HG03432 (cell line): ENCODE data around the gene PRKX.
A peak's percentile ranks its signal among the peaks of the same experiment; 100 is the strongest.
"Not testable (repeated sequence)": the region's sequence is repeated elsewhere in the genome, so short reads cannot be mapped to it uniquely, and the experiment has no call there.

Source experiments
- ATAC-seq: cut with Tn5 transposase; IDR thresholded peaks from one replicate; pipeline ENCODE4 v1.9.1; 2021; ENCODE audit warnings: mild to moderate bottlenecking, moderate library complexity; ENCODE audit not compliant: unreplicated experiment

The PRKX gene

DNA sequence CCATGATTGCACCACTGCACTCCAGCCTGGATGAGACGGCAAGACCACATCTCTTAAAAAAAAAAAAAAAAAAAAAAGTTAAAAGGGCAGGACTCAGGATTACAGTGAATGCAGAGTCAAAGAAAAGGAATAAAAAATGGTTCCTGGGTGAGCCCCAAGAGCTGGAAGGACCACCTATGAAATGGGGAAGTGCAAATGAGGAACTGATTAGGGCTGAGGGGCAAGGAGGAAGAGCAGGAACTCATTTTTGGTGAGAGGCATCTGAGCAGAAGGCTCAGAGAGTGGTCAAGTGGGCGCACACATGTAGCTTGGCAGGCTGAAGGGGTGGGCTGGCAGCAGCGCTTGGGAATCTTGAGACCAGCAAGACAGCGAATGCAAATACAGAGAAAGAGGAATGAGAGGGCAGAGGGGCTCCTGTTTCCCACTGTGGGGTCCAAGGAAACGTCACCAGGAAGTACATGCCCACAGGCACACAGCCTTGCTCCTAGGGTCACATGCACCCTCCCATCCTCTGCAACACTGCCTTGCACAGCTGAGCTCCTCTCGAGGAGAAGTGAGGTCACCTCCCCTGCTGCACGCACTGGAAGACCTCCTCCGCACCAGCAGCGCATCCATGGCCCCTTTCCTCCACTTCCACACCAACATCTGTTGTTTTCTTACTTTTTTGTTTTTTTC lies 49.7 kb downstream of the PRKX start:
- not testable (repeated sequence) for ATAC-seq

DNA sequence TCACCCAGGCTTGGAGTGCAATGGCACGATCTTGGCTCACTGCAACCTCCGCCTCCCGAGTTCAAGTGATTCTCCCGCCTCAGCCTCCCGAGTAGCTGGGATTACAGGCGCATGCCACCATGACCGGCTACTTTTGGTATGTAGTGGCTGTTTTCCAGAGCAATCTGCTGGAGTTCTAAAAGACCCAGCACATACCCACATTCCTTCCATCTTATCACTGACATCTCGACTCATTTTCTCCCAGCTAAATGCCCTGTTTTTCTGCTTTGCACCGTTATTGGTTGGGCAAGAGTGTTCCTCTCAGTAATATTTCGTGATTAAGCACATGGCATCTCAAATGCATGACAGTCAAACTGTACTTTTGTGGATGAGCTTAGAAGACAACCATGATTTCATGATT lies 53.7 kb downstream of the PRKX start:
- ATAC-seq = no peak

DNA sequence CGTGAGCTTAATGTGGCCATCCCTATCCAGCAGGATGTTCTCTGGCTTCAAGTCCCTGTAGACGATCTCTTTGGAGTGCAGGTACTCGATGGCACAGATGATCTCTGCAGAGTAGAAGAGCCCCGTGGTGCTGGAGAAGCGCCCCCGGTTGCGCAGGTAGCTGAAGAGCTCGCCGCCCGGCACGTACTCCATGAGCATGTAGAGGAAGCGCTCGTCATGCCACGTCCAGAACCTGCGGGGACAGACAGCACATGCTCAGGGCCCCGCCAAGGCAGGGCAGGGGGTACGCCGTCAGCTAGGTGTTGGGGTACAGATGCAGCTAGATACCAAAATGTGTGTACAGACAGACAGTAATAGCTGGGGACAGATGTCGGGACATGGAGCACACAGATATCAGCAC lies 58.3 kb downstream of the PRKX start:
- ATAC-seq = no peak

DNA sequence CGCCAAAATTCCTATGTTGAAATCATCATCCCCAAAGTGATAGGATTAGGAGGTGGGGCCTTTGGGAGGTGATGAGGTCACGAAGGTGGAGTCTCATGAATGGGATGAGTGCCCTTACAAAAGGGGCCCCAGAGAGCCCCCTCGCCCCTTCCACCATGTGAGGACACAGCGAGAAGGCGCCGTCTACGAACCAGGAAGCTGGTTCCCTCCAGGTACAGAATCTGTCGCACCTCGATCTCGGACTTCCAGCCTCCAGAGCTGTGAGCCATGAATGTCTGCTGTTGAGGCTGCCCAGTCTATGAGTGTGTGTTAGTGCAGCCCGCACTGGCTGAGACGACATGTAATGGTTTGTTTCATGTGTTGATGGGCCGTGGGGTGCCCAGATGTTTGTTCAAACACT lies 60.3 kb downstream of the PRKX start:
- ATAC-seq = no peak

DNA sequence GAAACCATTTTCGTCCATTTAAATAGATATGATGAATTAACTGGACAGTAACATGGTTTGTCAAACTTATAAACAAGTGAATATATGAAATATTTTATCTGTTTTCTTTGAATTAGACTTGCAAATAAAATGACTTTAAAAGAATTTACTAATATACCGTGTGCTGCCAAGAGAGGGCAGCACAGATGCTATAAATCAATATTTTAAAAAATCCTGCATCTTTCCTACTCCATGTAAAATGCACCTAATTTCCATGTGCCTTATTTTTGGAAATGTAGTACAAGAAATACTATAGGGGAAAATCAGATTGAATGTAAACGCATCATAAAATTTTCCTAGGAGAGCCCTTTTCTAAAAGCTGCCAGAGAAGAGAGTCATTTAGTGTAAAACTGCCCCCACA lies 62.2 kb downstream of the PRKX start:
- no peak for ATAC-seq

DNA sequence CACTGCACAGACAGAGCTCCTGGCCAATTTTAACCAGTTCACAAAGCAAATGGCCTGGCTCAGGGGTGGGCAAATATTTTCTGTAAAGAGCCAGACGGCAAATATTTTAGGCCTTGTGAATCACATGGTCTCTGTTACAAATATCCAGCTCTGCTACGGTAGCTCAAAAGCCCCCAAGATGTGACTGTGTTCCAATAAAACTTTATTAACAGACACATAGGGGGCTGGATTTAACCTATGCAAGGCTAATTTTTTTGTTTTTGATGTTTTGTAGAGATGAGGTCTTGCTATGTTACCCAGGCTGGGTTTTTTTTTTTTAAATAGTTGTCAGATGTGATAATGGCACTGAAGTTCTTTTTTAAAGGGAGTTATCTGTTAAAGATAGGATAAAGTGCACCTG lies 65.4 kb downstream of the PRKX start:
- no peak for ATAC-seq

DNA sequence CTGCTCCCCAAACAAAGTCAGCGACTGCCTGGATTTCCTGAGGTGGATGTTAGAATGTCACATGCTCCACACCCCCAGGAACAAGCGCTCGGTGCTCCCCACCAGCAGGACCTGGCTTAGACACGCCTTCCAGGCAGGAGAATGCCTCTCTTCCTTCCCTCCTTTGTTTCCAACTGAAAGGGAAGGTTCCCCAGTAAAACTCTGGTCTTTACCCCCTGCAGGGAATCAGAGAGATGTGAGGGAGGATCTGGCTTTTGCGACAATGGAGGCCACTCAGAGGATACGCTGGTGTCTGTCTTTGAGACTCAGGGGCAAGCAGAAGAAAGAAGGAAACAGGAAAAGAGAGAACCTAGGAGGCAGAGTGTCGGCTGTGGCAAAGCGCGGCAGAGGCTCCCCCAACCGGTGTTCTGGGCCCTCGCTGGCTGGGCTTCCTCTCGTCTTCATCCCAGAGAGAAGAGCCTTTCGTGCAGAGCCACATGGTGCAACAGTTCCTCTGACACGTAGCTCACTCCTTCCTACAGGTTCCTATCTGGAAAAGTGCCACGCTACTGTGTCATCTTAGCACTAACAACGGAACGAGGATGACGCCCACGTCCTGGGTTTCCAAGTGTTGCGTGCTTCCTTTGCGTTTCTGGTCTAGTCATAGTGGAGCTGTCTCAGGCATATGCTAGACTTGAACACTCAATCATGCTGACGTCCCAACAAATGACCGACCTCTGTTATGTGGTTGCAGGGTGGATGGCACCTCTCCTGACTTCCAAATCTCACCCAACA lies 73.4 kb downstream of the PRKX start:
- not testable (repeated sequence) for ATAC-seq

DNA sequence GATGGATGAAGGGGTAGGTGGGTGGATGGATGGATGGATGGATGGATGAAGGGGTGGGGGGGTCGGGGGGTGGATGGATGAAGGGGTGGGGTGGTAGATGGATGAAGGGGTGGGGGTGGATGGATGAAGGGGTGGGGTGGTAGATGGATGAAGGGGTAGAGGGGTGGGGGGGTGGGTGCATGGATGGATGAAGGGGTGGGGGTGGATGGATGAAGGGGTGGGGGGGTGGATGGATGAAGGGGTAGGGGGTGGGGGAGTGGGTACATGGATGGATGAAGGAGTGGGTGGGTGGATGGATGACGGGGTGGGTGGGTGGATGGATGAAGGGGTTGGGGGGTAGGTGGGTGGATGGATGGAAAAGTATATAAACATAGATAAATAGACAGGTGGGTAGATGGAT lies 74.2 kb downstream of the PRKX start:
- no peak for ATAC-seq

DNA sequence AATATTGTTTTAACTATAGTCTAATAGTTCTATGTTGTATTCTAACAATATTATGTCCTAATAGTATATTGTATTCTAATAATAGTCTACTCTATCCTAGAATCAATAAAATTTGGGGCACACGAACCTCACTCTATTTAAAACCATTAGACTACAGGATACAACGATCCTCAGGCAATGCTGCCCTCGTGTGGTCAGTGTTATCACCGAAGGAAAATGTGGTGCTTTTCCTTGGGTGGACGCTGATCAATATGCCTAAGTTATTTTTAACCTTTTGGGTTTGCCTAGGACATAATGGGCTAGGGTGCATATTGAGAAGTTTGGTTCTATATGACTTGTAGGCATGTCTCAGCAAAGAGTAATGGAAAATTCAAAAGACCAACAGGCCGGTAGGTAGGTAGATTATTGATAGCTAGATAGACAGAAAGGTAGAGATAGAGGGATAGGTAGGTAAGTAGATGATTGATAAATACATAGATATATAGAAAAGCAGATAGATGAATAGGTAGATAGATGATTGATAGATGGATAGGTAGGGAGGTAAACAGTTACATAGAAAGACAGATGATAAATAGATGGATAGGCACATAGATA lies 75.1 kb downstream of the PRKX start:
- peak; percentile 50 for ATAC-seq

DNA sequence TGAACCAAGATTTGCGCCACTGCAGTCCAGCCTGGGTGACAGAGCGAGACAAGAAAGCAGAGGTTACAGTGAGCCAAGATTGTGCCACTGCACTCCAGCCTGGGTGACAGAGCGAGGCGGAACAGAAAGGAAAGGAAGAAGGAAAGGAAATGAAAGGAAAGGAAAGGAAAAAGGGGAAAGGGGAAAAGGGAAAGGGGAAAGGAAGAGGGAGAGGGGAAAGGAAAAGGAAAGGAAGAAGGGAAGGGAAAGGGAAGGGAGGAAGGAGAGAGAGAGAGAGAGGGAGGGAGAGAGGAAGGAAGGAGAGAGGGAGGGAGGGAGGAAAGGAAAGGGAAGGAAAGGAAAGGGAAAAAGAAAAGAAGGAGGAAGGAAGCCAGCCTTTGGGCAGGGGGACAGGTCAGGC lies 76.6 kb downstream of the PRKX start:
- no peak for ATAC-seq

DNA sequence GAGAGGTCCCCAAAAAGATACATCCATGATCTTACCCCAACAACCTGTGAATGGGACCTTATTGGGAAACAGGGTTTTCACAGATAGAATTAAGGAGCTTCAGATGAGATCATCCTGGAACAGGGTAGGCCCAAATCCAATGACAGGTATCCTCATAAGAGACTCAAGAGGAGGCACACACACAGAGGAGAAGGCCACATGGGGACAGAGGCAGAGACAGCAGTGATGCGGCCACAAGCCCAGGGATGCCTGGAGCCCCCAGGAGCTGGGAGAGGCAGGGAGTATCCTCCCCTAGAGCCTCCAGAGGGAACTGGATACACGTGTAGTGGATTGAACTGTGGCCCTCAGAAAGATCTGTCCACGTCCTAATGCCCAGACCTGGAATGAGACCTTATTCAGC lies 82.3 kb downstream of the PRKX start:
- no peak for ATAC-seq

DNA sequence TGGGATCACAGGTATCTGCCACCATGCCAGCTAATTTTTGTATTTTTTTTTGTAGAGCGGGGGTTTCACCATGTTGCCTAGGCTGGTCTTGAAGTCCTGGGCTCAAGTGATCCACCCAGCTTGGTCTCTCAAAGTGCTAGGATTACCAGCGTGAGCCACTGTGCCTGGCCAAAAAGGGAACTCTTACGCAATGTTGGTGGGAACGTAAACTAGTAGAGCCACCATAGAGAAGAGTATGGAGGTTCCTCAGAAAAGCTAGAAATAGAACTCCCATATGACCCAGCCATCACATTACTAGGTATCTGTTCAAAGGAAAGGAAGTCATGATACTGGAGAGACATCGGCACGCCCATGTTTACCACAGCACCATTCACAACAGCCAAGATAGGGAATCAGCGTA lies 85.9 kb downstream of the PRKX start:
- ATAC-seq = no peak

DNA sequence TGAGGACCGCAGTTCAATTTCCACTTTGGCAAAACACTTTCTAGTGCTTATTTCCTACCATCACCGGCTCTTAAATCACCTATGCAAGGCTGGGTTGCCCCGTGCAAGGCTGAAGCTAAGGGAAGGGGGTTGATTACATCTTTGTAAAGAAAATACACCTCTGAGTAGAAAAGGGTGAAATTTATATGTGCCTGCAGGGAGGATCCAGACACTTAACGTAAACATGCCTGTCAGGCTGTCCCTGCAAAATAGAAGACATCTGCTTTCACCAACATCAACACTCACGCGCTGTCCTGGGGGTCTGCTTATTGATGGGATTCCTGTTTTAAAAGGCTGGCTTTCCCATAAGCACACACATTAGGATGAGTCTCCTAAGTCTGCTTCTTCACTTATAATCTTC lies 92.0 kb downstream of the PRKX start:
- no peak for ATAC-seq

DNA sequence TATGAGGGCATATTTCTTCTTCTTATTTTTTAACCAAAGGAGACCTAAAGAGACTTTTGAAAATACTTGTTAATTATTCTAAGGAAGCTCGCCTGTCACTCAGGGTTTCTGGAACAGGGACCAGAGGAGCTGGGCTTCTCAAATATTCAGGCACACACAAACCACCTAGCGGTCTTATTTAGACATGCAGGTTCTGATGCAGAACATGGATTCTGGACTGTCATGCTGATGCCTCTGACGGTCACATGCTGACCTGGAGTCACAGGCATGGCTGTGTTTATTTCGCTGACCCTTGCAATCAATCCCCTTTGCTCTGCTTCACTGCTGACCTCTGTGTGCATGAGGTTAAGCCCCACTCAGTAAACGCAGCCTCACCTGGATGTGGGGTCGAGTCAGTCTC lies 101.7 kb downstream of the PRKX start:
- ATAC-seq = not testable (repeated sequence)

DNA sequence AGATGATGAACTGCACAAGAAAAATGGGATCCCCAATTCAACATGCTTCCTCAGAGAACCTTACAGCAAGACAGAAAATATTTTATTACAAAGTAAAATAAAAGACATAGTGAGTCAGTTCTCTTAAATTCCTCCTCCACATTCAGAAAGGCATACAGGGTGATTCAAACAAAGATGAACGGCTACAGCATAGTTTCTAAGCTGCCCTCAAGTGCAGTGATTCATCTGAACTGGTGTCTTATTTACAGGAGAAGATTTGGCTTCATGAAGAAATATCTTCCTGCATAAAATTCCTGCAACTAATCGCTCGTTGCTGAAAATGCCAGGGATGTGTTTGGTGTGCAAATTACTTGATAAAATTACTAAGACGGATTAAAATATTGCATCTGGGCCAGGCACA lies 103.6 kb downstream of the PRKX start:
- no peak for ATAC-seq

DNA sequence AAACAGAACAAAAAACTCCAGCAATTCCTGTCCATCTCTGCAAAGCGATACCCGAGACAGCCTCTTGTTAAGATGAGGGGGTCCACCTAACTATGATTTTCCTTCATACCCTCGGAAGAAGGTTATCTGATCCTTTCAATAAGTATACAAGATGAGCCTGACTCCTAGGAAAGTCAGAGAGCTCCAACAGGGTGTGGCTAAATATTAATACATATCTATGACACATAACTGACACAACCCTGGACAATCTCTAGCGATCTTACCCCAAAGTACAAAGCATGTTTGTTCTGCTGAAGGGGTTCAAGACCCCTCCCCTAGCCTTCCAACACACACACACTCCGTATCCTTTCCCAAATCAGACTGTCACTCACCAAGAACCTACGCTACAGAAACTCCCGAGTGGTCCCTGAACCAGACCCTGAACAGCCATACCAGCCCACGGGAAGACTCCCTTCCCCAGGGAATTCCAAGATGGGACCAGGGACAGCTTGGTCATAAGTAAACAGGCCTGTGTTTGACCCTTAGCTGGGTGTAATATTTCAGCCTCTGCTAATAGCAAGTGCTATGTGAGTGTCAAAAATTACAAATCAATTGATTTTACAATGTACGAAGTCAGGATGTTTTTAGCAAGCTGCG lies 110.3 kb downstream of the PRKX start:
- no peak for ATAC-seq

DNA sequence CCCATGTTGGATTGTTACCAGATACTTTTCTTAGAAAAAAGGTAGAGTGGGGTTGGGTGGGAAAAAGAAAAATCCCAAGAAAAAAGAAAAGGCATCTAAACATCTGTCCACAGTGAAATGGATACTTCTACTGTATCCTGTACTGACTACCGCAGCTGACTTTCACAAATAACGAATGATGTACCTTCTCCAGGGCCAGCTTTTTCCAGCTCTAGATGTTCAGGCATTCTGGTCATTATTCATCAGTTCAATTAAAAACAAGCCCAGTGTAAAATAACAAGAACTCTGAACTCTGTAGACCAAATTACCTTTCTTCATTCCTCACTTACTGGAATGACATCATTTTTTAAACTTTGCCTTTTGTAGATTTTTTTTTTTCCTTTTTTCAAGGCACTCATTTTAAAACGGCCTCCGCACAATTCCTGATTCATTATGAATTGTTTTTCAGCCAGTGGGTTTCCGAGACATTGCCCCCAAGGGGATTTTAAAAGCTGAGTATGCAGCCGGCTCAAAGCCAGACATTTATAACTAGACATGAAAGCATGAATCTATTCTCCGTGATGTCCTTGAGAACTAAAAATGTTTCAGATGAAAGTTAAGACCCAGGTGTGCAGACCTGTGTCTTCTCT lies 113.5 kb downstream of the PRKX start:
- no peak for ATAC-seq

DNA sequence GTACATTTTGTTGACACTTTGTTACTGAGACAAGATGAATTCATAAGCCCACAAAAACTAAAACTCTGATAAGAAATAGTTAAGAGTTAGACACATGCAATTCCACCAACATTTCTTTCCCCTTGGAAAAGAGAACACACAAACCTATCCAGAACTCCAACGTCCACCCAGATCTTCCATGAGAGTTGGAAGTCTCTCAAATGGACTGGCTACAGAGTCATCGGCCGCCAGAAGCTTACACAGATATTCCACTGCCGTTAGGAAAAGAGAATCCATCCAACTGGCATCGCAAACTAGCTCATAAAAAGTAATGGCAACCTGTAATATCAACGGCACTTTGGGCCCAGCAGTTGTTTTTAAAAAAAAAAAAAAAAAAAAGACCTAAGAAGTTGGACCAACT lies 114.7 kb downstream of the PRKX start:
- ATAC-seq = no peak

DNA sequence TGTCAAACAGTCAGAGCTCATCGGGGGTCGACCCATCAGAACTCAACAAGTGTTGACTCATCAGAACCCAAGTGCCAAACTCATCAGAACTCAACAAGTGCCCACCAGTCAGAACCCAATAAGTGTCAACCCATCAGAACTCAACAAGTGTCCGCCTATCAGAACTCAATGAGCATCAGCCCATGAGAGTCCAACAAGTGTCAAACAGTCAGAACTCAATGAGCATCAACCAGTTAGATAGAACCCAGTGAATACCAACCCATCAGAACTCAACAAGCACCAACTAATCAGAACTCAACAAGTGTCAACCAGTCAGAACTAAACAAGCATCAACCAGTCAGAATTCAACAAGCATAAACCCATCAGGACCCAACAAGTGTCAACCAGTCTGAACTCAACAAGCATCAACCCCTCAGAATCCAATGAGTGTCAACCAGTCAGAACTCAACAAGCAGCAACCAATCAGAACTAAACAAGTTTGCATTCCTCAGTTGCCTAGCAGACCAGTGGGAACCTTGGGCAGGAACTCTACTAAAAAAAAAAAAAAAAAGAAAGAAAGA lies 115.3 kb downstream of the PRKX start:
- ATAC-seq = no peak

DNA sequence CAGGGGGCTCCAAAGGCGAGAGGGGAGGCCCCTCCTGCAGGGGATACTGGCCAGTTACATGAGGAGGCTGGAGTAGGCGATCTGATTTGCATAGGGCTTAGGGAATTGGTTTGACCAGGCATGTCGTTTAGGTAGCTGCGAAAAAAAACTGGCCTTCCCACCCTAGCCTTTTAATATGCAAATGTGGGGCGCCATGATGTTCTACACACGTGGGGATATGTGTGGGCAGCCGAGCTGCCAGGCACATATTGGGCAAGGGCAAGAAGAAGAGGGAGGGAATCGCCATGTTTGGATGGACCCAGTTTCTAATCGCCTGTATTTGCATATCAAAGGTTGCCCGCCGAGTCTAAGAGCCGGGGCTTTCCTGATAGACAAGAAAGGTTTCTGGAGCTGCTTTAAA lies 121.3 kb downstream of the PRKX start:
- no peak for ATAC-seq

DNA sequence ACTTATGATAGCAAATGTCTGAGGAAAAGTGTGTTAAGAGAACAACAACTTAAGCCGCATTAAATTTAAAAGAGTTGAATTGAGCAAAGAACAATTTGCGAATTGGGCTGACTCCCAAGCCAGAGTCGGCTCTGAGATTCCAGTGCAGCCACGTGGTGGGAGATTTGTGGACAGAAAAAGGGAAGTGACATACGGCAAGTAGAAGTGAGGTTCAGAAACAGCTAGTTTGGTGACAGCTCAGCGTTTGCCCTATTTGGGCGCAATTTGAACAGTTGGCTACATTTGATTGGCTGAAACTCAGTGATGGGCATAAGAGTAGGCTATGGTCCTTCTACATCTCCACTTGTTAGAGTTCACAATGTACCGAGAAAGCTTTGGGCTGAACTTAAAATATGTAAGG lies 124.0 kb downstream of the PRKX start:
- ATAC-seq = no peak
